Keratinocyte (primary cell): ENCODE results near the gene KCNN1.

Experiments
- EZH2 ChIP-seq: IDR thresholded peaks from one replicate; pipeline ENCODE4 v1.6.1; 2012; ENCODE audit warnings: inconsistent platforms, mild to moderate bottlenecking, low read length, moderate library complexity
- TF ChIP-seq, protein P1 (sequence below), 3 experiments: IDR thresholded peaks in 1 of 3; conservative IDR thresholded peaks in 1 of 3; optimal IDR thresholded peaks in 1 of 3; 2 replicates in 2 of 3; 3 replicates in 1 of 3; pipeline versions ENCODE3 to v1.5.1; 2011; ENCODE audit warnings: low read length in 3 of 3, mild to moderate bottlenecking in 3 of 3, moderate library complexity in 2 of 3, control low read depth in 1 of 3, inconsistent platforms in 1 of 3; ENCODE audit not compliant: insufficient read depth in 2 of 3; ENCODE audit errors: extremely low read depth in 1 of 3

DNA sequence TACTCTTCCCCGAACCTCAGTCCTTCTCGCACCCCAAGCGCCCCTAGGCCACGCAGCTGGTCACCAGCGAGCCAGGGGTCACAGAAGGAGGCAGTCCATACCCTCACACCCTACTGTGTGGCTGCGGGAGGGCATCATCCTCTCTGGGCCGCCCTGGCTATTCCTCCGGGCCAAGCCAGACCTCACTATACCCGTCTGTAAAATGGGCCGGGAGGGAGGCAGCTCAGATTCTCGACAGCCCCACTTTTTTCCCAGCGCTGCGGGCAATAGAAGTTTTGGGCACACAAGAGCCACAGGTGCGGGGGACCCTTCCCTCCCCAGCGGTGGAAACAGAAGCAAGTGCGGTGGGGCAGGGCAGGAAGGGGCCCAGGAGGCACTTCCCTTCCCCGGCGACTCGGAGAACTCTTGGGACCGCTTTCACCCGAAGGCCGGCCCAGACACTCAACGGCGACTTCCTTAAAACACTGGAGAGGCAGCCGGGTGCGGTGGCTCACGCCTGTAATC lies 35.5 kb downstream of the KCNN1 start:
- TF ChIP-seq, protein P1, sequence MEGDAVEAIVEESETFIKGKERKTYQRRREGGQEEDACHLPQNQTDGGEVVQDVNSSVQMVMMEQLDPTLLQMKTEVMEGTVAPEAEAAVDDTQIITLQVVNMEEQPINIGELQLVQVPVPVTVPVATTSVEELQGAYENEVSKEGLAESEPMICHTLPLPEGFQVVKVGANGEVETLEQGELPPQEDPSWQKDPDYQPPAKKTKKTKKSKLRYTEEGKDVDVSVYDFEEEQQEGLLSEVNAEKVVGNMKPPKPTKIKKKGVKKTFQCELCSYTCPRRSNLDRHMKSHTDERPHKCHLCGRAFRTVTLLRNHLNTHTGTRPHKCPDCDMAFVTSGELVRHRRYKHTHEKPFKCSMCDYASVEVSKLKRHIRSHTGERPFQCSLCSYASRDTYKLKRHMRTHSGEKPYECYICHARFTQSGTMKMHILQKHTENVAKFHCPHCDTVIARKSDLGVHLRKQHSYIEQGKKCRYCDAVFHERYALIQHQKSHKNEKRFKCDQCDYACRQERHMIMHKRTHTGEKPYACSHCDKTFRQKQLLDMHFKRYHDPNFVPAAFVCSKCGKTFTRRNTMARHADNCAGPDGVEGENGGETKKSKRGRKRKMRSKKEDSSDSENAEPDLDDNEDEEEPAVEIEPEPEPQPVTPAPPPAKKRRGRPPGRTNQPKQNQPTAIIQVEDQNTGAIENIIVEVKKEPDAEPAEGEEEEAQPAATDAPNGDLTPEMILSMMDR (optimal IDR thresholded peaks at IDR 0.05 in 1 of 3, IDR thresholded peaks at IDR 0.05 in 1 of 3, conservative IDR thresholded peaks at IDR 0.05 in 1 of 3; ENCODE audit: extremely low read depth in 1 of 3, insufficient read depth in 2 of 3, low read length in 3 of 3) = no peak
- TF ChIP-seq EZH2 = no peak
